C4-2B (cell line): Measurements from ENCODE around the gene TMPRSS15.

ENCODE experiments used
- CTCF ChIP-seq: fragments of 450-650 bp; conservative IDR thresholded peaks from 2 replicates; pipeline ENCODE4 v1.5.1; 2017; ENCODE audit warnings: mild to moderate bottlenecking
- ZFX ChIP-seq: fragments of 450-650 bp; IDR thresholded peaks from 2 replicates; pipeline ENCODE4 v1.6.1; 2017

GRCh38 chr21:18417141-18417790 is 13.7 kb upstream of the TMPRSS15 start:
- no peak for TF ChIP-seq CTCF
- no peak for TF ChIP-seq ZFX
